Measurements from ENCODE around the gene SNX33.

GRCh38 chr15:75622505-75622904 lies 25.2 kb upstream of the SNX33 start:
- TF ChIP-seq CTCF (IDR thresholded peaks at IDR 0.05; ENCODE audit: insufficient read depth, low read length), result no peak
- TF ChIP-seq POLR2AphosphoS5 (IDR thresholded peaks at IDR 0.05; ENCODE audit: low read depth), result no peak
- TF ChIP-seq, protein P1, sequence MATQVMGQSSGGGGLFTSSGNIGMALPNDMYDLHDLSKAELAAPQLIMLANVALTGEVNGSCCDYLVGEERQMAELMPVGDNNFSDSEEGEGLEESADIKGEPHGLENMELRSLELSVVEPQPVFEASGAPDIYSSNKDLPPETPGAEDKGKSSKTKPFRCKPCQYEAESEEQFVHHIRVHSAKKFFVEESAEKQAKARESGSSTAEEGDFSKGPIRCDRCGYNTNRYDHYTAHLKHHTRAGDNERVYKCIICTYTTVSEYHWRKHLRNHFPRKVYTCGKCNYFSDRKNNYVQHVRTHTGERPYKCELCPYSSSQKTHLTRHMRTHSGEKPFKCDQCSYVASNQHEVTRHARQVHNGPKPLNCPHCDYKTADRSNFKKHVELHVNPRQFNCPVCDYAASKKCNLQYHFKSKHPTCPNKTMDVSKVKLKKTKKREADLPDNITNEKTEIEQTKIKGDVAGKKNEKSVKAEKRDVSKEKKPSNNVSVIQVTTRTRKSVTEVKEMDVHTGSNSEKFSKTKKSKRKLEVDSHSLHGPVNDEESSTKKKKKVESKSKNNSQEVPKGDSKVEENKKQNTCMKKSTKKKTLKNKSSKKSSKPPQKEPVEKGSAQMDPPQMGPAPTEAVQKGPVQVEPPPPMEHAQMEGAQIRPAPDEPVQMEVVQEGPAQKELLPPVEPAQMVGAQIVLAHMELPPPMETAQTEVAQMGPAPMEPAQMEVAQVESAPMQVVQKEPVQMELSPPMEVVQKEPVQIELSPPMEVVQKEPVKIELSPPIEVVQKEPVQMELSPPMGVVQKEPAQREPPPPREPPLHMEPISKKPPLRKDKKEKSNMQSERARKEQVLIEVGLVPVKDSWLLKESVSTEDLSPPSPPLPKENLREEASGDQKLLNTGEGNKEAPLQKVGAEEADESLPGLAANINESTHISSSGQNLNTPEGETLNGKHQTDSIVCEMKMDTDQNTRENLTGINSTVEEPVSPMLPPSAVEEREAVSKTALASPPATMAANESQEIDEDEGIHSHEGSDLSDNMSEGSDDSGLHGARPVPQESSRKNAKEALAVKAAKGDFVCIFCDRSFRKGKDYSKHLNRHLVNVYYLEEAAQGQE (IDR thresholded peaks at IDR 0.05; ENCODE audit: insufficient replicate concordance, low read depth), result no peak
- no peak for TF ChIP-seq GABPA (IDR thresholded peaks at IDR 0.05; ENCODE audit: low read depth)
- no peak for TF ChIP-seq SPI1 (IDR thresholded peaks at IDR 0.05; ENCODE audit: borderline replicate concordance, low read depth)
